D721Med (cell line): Measurements from ENCODE around the gene SAMD14.

Source experiments
- DNase-seq: peaks from one replicate; pipeline ENCODE4 v3.0.0; 2011; ENCODE audit warnings: low spot score; ENCODE audit not compliant: insufficient read length
- FAIRE-seq: peaks from 2 replicates; lab custom pipeline; 2011; peaks lifted over from hg19 to GRCh38; lab: Jason Lieb, UNC
- CTCF ChIP-seq: IDR thresholded peaks from 2 replicates; pipeline ENCODE4 v1.5.1; 2012; ENCODE audit warnings: mild to moderate bottlenecking, control low read depth; ENCODE audit not compliant: insufficient read depth; ENCODE audit errors: missing control alignments

Gene SAMD14

DNA sequence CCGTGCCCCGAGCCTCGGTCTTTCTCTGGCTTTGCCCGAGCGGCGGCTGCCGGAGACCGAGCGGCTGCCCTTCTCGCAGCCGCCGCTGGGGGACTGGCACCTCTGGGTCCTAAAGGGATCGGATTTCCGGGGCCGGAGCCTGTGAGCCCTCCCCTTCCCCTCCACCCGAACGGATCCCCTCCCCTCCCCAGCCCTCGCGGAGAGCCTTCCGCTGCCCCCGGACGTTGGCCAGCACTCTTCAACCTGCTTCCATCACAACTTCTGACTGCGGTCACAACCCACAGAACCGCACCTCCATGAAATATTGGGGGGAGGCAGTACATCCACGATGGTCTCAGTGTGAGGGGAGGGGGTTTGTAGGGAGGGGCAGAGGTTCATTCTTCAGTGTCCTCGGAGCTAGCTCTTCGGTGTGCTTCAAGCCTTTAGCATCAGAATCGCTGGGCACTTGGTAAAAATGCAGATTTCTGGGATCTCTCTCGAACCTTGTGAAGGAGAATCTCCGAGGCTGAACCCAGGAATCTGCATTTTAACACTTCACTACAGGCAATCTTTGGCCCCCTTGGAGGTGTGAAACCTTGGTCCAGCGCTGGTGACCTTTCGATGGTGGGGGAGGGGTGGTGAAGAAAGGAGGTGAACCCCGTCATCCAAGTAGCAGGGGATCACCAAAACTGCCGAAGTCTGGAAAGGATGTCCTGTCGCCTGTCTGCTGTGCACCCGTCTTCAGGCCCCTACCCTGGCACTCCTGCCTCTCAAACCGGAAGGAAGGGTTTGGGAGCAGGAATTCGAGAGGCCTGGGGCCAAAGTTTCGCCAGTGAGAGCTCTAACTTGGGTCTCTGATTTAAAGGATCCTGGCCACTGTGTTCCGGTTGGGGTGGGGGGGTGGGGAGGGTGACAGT, 21.3 kb upstream of the SAMD14 start:
- no peak for FAIRE-seq
- DNase-seq: peak; percentile 95
- peak; percentile 26 for TF ChIP-seq CTCF

DNA sequence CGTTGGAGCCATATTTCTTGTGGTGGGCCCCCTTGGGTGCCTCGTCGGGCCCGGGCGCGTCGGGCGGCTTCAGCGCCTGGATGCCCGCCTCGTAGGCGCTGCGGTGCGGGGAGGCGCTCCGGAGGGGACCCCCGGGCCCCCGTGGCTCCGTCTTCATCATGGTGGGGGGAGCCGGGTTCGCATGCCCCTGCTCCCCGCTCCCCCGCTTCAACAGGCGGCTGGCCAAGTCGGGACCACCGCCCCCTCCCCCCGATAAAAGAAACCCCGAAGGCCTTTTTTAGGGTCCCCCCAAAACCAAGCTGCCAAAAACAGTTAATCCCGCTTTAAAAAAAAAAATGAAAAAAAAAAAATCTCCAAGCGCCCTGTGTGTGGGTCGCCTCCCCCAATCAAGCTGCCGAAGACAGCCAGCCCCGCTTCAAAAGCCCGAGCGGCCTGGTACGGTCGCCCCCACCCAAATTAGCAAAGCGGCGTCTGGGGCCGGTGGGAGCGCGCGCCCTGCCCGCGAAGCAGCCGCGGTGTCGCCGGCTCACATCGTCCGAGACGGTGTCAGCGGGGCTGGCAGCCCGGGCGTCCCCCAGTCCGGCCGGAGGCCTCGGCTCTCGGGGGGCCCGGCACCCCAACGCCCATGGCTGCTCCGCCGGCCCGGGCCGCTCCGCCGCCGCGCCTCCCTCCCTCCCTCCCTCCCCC, 20.5 kb upstream of the SAMD14 start, which contains the start of gene PPP1R9B:
Gene PPP1R9B, minus strand, starts transcription at position 324 of the 687 bp plus-strand sequence. Its CDS starts 164 bp downstream, at position 160.
- FAIRE-seq (no peak), DNase-seq (no peak)
- TF ChIP-seq CTCF: no peak

DNA sequence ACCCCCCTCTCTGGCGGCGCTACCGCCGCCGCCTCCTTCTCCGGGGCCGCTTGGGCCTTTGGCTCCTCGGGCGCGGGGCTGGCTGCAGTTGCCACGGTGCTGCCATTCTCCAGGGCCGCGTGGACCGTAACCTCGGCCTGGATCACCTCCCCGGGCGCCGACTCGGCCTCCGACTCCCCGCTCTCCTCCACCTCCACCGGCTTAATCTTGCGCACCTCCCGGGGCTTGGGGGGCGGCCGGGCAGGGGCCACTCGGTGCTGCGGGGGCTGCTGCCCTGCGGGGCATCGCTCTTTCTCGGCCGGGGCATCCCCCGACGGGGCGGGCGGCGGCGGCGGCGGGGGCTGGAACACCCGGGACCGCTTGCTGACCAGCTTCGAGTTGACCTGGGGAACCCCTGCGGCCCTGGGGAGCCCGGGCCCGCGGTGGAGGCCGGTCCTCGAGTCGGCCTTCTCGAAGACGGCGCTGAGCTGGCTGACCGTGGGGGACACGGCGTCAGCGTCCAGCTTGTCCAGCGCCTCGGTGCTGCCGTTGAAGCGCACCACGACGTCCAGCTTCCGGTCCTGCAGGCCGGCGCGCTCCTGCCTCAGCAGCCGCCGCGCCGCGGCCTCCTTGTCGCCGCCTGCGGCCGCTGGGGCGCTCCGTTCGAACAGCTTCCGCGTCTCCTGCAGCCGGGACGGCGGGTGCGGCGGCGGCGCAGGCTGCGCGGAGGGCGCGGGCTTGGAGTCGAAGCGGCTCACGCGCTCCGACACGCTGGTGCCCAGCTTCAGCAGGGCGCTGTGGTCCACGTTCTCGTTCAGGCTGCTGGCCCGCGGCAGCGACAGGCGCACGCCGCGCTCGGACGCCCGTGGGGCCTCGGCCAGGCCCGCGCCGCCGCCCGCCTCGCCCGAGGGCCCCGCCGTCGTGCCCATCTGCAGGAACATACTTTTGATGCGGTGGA, 19.7 kb upstream of the SAMD14 start:
- DNase-seq: no peak
- no peak for TF ChIP-seq CTCF
- FAIRE-seq: no peak

GRCh38 chr17:50149091-50149416, 19.1 kb upstream of the SAMD14 start:
- no peak for DNase-seq
- no peak for TF ChIP-seq CTCF
- FAIRE-seq: no peak

DNA sequence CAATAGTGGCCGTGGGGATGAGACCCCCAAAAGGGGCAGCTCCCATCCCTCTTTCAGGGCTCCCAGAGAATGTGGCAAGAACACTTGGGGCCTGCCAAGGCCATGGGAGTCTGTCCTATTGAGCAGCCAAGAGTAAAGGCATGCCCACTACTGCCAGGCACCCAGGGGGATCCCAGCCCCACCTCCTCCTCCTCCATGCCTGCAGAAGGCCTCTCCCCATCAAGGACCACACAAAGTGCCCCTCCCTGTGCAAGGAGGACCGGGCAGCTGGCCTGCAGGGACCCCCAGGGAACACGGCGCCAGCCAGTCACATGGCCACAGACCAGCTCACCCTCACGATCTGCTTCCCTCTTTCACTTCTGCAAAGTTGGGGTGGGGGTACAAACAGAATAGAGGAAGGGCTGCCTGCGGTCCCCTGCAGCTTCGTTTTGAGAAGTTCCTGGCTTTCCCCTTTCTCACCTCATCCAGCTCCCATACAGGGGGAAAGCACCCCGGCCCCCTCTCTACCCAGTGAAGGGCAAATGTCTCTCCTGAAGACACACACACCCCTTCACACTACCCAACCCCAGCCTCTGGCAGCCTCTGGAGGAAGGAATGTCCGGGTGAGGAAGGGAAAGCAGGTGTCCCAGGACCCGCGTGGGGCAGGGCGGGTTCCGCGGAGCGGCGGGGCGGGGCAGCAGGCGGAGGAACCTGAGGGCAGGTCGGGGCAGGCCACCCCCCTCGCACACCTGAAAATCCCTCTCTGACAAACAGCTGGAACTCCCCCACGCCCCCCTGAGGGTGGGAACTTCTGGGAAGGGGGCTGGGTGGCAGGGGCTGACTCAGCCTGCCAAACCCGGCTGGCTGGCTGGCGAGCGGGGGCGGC, 18.5 kb upstream of the SAMD14 start:
- FAIRE-seq (no peak), DNase-seq (no peak)
- TF ChIP-seq CTCF: no peak

DNA sequence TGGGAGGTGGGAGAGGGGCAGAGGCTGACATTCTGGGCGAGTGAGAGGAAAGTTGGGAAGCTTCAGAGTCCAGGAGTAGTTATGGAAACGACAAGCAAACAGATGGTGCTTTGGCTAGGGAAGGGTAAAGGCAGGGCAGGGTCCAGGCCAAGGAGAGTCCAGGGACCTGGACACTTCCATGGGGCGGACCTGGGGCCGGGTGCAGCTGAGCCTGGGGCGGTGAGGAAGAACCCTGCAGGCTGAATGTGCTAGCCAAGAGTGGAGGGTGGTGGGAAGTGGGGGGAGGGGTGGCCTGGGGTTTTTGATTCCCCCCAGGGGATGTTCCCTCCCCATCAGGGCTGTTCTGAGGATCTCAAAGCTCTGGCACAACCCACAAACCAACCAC, 17.9 kb upstream of the SAMD14 start:
- TF ChIP-seq CTCF: no peak
- FAIRE-seq: no peak

More for the DNA sequence above, 17.9 kb upstream of the SAMD14 start:
- DNase-seq: no peak
